Activated naive CD4-positive, alpha-beta T cell (primary cell): ENCODE measurements around the gene MCHR2.

Experiments
- DNase-seq, 4 experiments: peaks; one replicate each; lab custom pipeline; 2025; lab: John Stamatoyannopoulos, UW

Gene MCHR2

GRCh38 chr6:99905209-99906106, 88.6 kb downstream of the MCHR2 start:
- DNase-seq, result no peak

GRCh38 chr6:99901596-99902384, 92.2 kb downstream of the MCHR2 start:
- DNase-seq, result no peak

GRCh38 chr6:99894815-99895214, 99.2 kb downstream of the MCHR2 start:
- DNase-seq, result no peak

- DNase-seq, result no peak
These were observed 107.0 kb downstream of the MCHR2 start for GRCh38 chr6:99887066-99887465.

GRCh38 chr6:99885051-99885450, 109.0 kb downstream of the MCHR2 start:
- DNase-seq, result no peak

- DNase-seq, result no peak
These were observed 111.8 kb downstream of the MCHR2 start for GRCh38 chr6:99882128-99882702.

GRCh38 chr6:99879431-99879830, 114.6 kb downstream of the MCHR2 start:
- DNase-seq, result no peak

- DNase-seq, result no peak
These were observed 119.0 kb downstream of the MCHR2 start for GRCh38 chr6:99875068-99875467.

GRCh38 chr6:99873084-99873483, 120.9 kb downstream of the MCHR2 start:
- no peak for DNase-seq

GRCh38 chr6:99871641-99872040, 122.4 kb downstream of the MCHR2 start:
- DNase-seq, result no peak
